Mesothelial cell of epicardium (in vitro differentiated cells): ENCODE measurements around the gene JAKMIP2. TPM values are rescaled to one million over a fixed set of nuclear protein-coding genes. Genes with fewer than 3 reads are reported as not detected.
"Not testable (repeated sequence)": the region's sequence is repeated elsewhere in the genome, so short reads cannot be mapped to it uniquely, and the experiment has no call there.

ENCODE experiments used
- DNase-seq, 2 experiments: peaks; one replicate each; pipeline ENCODE4 v3.0.0; 2021; ENCODE audit warnings: low spot score in 2 of 2; ENCODE audit not compliant: unreplicated experiment in 2 of 2
- H3K27ac Mint-ChIP-seq: 2 replicates; pipeline ENCODE4 v1.8.0; 2021; ENCODE audit warnings: mixed read lengths
- H3K27me3 Mint-ChIP-seq: 2 replicates; pipeline ENCODE4 v1.8.0; 2021; ENCODE audit warnings: low read depth, mixed read lengths
- H3K36me3 Mint-ChIP-seq: 2 replicates; pipeline ENCODE4 v1.8.0; 2021; ENCODE audit warnings: mixed read lengths
- H3K4me1 Mint-ChIP-seq: 2 replicates; pipeline ENCODE4 v1.8.0; 2021; ENCODE audit warnings: mixed read lengths
- H3K4me3 Mint-ChIP-seq: 2 replicates; pipeline ENCODE4 v1.8.0; 2021; ENCODE audit warnings: mild to moderate bottlenecking, moderate library complexity, mixed read lengths
- H3K9me3 Mint-ChIP-seq: 2 replicates; pipeline ENCODE4 v1.8.0; 2021; ENCODE audit warnings: mixed read lengths
- CTCF ChIP-seq: fragments of 200-600 bp; sonication (generic); IDR thresholded peaks from one replicate; pipeline ENCODE4 v1.5.0; 2021; ENCODE audit warnings: antibody characterized with exemption; ENCODE audit not compliant: unreplicated experiment
- total RNA-seq: library from RNA; stranded (reverse); gene quantifications from 3 replicates; pipeline ENCODE4 v1.2.1, GENCODE V29; 2021

Gene JAKMIP2
- total RNA-seq, 1 donor from 2014 or later = 5.1 TPM

GRCh38 chr5:147643142-147643541 is 139.4 kb downstream of the JAKMIP2 start:
- no peaks in the 10 kb centered on the region for H3K4me1 Mint-ChIP-seq
- no peaks in the 10 kb centered on the region for H3K27me3 Mint-ChIP-seq
- no peak overlapping the region for H3K4me3 Mint-ChIP-seq
- H3K9me3 Mint-ChIP-seq = no peaks in the 10 kb centered on the region
- TF ChIP-seq CTCF = no peak
- no peak for DNase-seq
- peaks cover 8% of the 10 kb centered on the region for H3K36me3 Mint-ChIP-seq
- H3K27ac Mint-ChIP-seq = no peak overlapping the region

GRCh38 chr5:147642666-147643065 is 139.9 kb downstream of the JAKMIP2 start:
- Mint-ChIP-seq H3K9me3 (no peaks in the 10 kb centered on the region), H3K4me1 (no peaks in the 10 kb centered on the region), H3K27ac (no peak overlapping the region), H3K36me3 (peaks cover 8% of the 10 kb centered on the region), H3K27me3 (no peaks in the 10 kb centered on the region), H3K4me3 (no peak overlapping the region)
- no peak for TF ChIP-seq CTCF
- DNase-seq = no peak

- no peak overlapping the region for H3K4me3 Mint-ChIP-seq
- H3K4me1 Mint-ChIP-seq = no peaks in the 10 kb centered on the region
- H3K36me3 Mint-ChIP-seq = peaks cover 4% of the 10 kb centered on the region
- H3K27ac Mint-ChIP-seq = no peak overlapping the region
- no peaks in the 10 kb centered on the region for H3K27me3 Mint-ChIP-seq
- TF ChIP-seq CTCF = no peak
- no peaks in the 10 kb centered on the region for H3K9me3 Mint-ChIP-seq
- DNase-seq = no peak
These were observed 143.2 kb downstream of the JAKMIP2 start for GRCh38 chr5:147639321-147639720.

GRCh38 chr5:147636729-147636984 is 145.9 kb downstream of the JAKMIP2 start:
- no peaks in the 10 kb centered on the region for H3K27me3 Mint-ChIP-seq
- no peaks in the 10 kb centered on the region for H3K4me1 Mint-ChIP-seq
- H3K27ac Mint-ChIP-seq = no peak overlapping the region
- no peak overlapping the region for H3K4me3 Mint-ChIP-seq
- peaks cover 2% of the 10 kb centered on the region for H3K36me3 Mint-ChIP-seq
- no peak for DNase-seq
- no peaks in the 10 kb centered on the region for H3K9me3 Mint-ChIP-seq
- no peak for TF ChIP-seq CTCF

- Mint-ChIP-seq H3K27ac (no peak overlapping the region), H3K4me1 (no peaks in the 10 kb centered on the region), H3K9me3 (no peaks in the 10 kb centered on the region), H3K27me3 (no peaks in the 10 kb centered on the region), H3K4me3 (no peak overlapping the region), H3K36me3 (peaks cover 4% of the 10 kb centered on the region)
- TF ChIP-seq CTCF = no peak
- DNase-seq = no peak
These were observed 146.4 kb downstream of the JAKMIP2 start for GRCh38 chr5:147635882-147636728.

- not testable (repeated sequence) for H3K4me3 Mint-ChIP-seq, H3K36me3 Mint-ChIP-seq, DNase-seq, H3K9me3 Mint-ChIP-seq, H3K4me1 Mint-ChIP-seq, H3K27me3 Mint-ChIP-seq, H3K27ac Mint-ChIP-seq
These were observed 147.1 kb downstream of the JAKMIP2 start for GRCh38 chr5:147635439-147635838.
